ENCODE results near the gene SCAPER.

The SCAPER gene

DNA sequence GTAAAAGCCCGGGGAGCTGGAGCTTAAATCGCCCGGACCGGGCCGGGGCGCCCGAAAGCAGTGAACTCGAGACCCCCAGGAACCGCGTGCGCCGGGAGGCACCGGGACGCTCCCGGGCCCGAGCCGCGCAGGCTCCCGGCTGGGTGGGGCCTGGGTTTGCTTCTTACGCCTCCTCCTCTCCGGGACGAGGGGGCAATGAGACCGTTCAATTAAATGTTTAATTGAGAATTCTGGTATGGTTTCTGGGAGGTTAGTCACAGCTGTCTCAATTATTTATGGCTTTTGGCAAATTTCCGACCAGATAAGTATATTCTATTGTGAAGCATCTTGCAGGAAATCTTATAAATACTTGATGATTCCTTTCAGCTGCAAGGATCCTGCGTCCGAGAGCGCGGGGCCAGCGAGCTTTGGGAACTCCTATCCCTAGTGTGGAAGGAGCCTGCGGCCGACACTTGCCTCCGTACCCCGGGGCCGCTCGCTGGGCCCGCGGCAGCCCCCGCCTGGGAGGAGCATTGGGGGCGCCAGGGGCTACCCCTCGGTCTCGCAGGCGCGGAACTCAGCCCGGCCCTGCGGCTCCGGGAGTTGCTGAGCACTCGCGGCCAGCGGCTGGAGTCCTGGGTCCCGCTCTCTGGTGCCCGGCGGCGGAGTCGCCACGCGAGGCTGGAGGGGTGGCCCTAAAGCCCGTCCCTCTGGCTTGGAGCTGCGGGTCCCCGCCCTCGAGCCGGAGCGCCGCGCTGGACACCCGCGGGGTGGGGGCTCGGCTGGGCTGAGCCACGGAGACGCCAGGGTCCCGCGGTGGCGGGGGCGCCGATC is 558.3 kb downstream of the SCAPER start:
- peak; percentile 39 for DNase-seq

DNA sequence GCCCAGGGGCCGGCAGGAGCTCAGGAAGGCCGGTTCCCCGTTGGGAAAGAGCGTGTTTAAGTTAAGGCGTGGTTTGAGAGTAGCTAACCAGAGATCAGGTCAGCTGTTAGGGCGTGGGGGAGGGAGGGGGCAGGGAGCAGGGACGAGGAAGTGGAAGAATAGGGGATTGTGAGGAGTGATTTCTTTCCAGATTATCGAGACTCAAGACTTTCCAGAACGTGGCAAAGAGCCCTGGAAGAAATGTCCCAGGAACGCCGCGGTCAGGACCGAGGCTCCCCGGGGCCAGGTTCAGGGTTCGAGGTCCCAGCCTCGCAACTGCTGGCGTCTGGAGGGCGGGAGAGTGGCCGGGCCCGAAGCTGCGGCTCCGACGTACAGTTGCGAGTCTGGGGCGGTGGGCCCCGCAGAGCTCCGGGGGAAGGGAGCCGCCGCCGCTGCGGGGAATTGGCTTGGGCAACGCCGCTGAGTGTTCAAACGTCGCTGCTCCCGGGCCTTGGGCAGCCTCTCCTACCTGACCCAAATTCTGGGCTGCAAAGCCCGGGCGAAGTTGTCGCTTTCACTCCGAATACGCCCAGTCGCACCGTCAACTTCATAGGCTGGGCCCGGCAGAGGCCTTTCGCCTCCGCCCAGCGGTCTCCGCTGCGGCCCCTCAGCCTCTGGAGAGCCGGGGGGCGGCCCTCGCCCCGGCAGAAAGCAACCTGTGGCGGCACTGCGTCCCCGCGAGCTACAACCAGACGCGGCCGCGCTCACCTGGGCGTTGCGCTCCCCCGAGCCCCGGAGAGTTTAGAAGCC is 559.1 kb downstream of the SCAPER start:
- DNase-seq, result peak; percentile 33

GRCh38 chr15:76345583-76345879 is 559.6 kb downstream of the SCAPER start:
- no peak for DNase-seq

DNA sequence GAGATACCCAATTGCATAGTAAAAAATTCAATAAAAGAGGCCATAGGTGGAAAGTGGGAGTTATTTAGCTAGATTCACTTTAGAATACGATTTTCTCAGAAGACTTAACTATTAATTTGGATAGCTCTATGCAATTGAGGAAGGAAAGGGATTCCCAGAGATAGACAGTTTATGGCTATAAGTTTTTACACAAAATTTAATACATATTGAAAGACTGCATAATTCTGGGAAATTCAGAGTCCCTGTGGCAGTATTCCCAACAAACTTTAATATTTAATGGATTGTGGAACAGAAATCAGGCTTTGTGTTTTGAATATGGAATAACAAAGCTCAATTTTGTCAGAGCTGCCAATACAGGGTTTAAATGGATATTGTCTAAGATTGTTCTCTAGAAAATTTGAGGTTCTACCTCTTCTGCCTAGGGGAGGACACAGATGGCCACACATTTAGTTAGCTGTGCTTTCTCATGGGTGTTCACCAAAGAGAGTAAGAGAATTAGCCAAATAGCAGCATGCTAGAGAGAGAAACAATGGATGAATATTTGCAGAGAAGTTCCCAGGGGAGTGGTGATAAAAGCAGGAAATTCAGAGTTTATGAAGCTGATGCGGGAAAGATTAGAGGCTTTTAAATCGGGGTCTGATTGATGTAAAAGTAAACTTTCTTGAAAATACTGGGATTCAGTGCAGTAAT is 560.1 kb downstream of the SCAPER start:
- no peak for DNase-seq

DNA sequence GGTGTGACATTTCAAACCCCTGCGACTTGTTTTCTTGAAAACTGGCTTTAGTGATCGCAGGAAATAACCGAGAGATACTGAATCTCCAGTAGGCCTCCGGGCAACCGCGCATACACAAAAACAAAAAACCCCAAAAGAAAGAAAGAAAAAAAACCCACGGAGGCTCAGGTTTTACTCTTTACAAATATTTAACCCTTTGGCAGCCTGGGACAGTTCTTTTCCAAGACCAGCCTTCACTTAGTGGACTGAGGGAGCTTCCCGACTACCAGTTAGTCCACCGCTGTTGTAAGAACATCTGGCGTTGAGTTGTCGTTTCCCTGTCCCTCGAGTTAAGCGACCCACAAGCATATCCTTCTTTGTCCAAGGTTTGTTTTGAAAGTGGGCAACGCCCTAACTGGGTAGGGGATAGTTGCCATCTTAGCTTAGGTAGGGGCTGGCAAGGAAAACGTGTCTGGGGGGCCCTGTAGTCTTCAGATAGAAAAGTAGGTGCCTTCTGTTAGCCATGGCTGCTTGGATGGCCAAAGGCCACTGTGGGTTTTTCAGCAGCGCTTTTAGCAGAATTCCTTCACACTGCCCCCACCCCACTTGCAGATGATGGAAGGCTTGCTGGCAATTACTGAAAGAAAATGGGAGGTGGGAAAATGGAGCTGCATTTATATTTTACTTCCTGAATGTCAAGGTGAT is 561.7 kb downstream of the SCAPER start:
- no peak for DNase-seq

GRCh38 chr15:76342382-76343201 is 562.5 kb downstream of the SCAPER start:
- peak; percentile 45 for DNase-seq

DNA sequence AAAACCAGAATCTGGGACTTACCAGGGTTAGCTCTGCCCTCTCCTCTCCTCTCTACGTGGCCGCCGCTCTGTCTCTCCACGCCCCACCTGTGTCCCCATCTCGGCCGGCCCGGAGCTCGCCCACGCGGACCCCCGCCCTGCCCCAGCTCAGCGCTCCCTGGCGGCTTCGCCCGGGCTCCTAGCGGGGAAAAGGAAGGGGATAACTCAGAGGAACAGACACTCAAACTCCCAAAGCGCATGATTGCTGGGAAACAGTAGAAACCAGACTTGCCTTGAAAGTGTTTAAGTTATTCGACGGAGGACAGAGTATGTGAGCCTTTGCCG is 563.1 kb downstream of the SCAPER start:
- DNase-seq, result peak; percentile 25

DNA sequence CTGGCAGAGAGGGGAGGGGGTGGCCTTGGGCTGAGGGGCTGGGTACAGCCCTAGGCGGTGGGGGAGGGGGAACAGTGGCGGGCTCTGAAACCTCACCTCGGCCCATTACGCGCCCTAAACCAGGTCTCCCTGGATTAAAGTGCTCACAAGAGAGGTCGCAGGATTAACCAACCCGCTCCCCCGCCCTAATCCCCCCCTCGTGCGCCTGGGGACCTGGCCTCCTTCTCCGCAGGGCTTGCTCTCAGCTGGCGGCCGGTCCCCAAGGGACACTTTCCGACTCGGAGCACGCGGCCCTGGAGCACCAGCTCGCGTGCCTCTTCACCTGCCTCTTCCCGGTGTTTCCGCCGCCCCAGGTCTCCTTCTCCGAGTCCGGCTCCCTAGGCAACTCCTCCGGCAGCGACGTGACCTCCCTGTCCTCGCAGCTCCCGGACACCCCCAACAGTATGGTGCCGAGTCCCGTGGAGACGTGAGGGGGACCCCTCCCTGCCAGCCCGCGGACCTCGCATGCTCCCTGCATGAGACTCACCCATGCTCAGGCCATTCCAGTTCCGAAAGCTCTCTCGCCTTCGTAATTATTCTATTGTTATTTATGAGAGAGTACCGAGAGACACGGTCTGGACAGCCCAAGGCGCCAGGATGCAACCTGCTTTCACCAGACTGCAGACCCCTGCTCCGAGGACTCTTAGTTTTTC is 563.6 kb downstream of the SCAPER start:
- peak; percentile 34 for DNase-seq

- DNase-seq, result peak; percentile 73
Measured at GRCh38 chr15:76340803-76341365, 564.3 kb downstream of the SCAPER start.

GRCh38 chr15:76340198-76340802 is 564.8 kb downstream of the SCAPER start:
- peak; percentile 43 for DNase-seq

- DNase-seq, result peak; percentile 34
Measured at GRCh38 chr15:76339305-76340197, 565.6 kb downstream of the SCAPER start.

DNA sequence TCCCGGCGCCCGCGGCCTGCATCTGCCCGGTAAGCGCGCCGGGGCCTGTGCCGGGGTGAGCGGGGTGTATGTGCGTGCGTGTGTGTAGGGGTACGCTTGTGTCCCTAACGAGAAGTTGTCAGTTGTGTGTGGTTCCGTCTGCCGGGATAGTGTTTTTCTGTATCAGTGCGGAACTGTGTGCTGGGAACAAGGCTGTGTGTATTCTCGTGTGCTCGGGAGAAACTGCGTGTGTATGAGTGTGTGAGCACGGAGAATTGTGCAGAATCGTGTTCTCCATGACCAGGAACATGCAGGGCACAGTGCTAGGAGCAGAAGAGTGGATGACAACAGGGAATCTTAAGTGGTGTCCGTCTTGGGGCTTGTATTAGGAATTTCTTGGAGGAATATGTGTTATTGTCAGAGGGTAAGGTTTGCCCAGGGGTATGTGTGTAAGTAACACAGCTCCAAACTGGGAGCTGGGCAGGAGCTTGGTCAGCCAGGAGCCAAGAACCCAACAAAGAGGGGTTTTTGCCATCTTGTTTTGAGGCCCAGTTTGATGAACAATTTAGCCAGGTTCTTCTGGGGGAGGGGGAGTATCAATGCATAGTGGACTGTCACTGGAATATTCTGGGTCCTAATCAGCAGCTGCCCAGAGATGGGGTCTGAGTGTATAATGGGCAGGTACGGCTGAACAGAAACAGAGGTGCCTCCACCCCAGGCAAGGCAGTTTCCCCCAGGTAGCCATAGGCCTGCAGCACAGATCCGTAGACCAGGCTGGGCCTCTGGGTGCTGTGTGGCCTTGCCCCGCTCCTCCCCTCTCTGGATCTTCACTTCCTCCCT is 566.4 kb downstream of the SCAPER start:
- DNase-seq, result peak; percentile 28

- DNase-seq, result peak; percentile 34
Measured at GRCh38 chr15:76337696-76338485, 567.2 kb downstream of the SCAPER start.

- DNase-seq, result peak; percentile 41
Measured at GRCh38 chr15:76337059-76337695, 568.0 kb downstream of the SCAPER start.

- DNase-seq, result peak; percentile 91
Measured at GRCh38 chr15:76336254-76337058, 568.7 kb downstream of the SCAPER start, which contains the start of gene ISL2. Gene ISL2, plus strand, starts transcription at chr15:76336773. Its CDS starts 111 bp downstream, at chr15:76336884.

Measured in stimulated activated CD8-positive, alpha-beta memory T cell treated with anti-CD3 and anti-CD28 coated beads, Interleukin-4, amount 100 ng/mL, for 48 hours (primary cell).